NCI-H226 (cell line): ENCODE data around the gene BCL2A1.
"Not testable (repeated sequence)": the region's sequence is repeated elsewhere in the genome, so short reads cannot be mapped to it uniquely, and the experiment has no call there.

Source experiments
- DNase-seq: peaks from one replicate; pipeline ENCODE4 v3.0.0-alpha.2; 2015

Gene BCL2A1

GRCh38 chr15:79919749-79920511 is 51.1 kb downstream of the BCL2A1 start:
- DNase-seq = no peak

- DNase-seq = no peak
Observed at GRCh38 chr15:79919090-79919748, 51.8 kb downstream of the BCL2A1 start.

GRCh38 chr15:79918278-79918677 is 52.7 kb downstream of the BCL2A1 start:
- DNase-seq = no peak

GRCh38 chr15:79916502-79917132 is 54.4 kb downstream of the BCL2A1 start:
- no peak for DNase-seq

- DNase-seq = not testable (repeated sequence)
Observed at GRCh38 chr15:79915776-79916501, 55.1 kb downstream of the BCL2A1 start.

GRCh38 chr15:79914728-79915127 is 56.3 kb downstream of the BCL2A1 start:
- no peak for DNase-seq
